HepG2 (cell line): ENCODE measurements around the gene HIGD1A. TPM values are rescaled to one million over a fixed set of nuclear protein-coding genes. Genes with fewer than 3 reads are reported as not detected.
A peak's percentile ranks its signal among the peaks of the same experiment; 100 is the strongest.

Source experiments
- MXD4 ChIP-seq: IDR thresholded peaks from 2 replicates; pipeline ENCODE4 v1.6.1; 2016; ENCODE audit warnings: mild to moderate bottlenecking, missing biosample characterization, missing genetic modification reagents
- NCOA2 ChIP-seq: sonication (generic); formaldehyde crosslinking; IDR thresholded peaks from 2 replicates; pipeline ENCODE4 v1.8.0; 2022; ENCODE audit warnings: inconsistent platforms
- PLRG1 ChIP-seq: fragments of 450-650 bp; conservative IDR thresholded peaks from 2 replicates; pipeline ENCODE4 v1.6.1; 2016
- ZKSCAN5 ChIP-seq: sonication (generic); formaldehyde crosslinking; IDR thresholded peaks from 2 replicates; pipeline ENCODE4 v1.5.1; 2020; ENCODE audit warnings: mild to moderate bottlenecking, missing genetic modification reagents
- ZNF547 ChIP-seq: sonication (generic); formaldehyde crosslinking; IDR thresholded peaks from 2 replicates; pipeline ENCODE4 v1.5.1; 2020; ENCODE audit warnings: mild to moderate bottlenecking, missing genetic modification reagents
- ZNF569 ChIP-seq: sonication (generic); formaldehyde crosslinking; IDR thresholded peaks from 2 replicates; pipeline ENCODE4 v1.5.0; 2020; ENCODE audit warnings: mild to moderate bottlenecking, missing genetic modification reagents, moderate library complexity, borderline replicate concordance
- ZNF607 ChIP-seq: sonication (generic); formaldehyde crosslinking; IDR thresholded peaks from 2 replicates; pipeline ENCODE4 v1.5.1; 2020; ENCODE audit warnings: missing genetic modification reagents, mild to moderate bottlenecking, borderline replicate concordance
- polyA plus RNA-seq, 8 experiments: library from polyadenylated mRNA; depleted of rRNA in 3 of 8; stranded (reverse) in 7 of 8; unstranded in 1 of 8; fragments of >200 nt; fragmentation: Illumina TruSeq in 4 of 8; extraction: Trizol in 4 of 8; gene quantifications; 2 replicates each; pipeline versions ENCODE4 v1.2.1 to v1.2.3, GENCODE V29; 2011 to 2016; ENCODE audit warnings: low read depth in 4 of 8, missing spikeins in 1 of 8, mixed read lengths in 1 of 8; ENCODE audit not compliant: insufficient read depth in 1 of 8
- total RNA-seq, 5 experiments: library from RNA; depleted of rRNA; stranded (reverse); fragments of >200 nt; fragmentation: Illumina TruSeq; extraction: Trizol; gene quantifications; 2 replicates each; pipeline ENCODE4 v1.2.3, GENCODE V29; 2016; ENCODE audit warnings: low read depth in 1 of 5
- TF ChIP-seq, protein P1 (sequence below): sonication (generic); formaldehyde crosslinking; IDR thresholded peaks from 2 replicates; pipeline ENCODE4 v1.5.0; 2020; ENCODE audit warnings: mild to moderate bottlenecking, missing genetic modification reagents, borderline replicate concordance
- TF ChIP-seq, protein P2 (sequence below): IDR thresholded peaks from 2 replicates; pipeline ENCODE4 v1.6.1; 2016; ENCODE audit warnings: mild to moderate bottlenecking, missing biosample characterization, missing genetic modification reagents
- TF ChIP-seq, protein P3 (sequence below): sonication (generic); formaldehyde crosslinking; IDR thresholded peaks from 2 replicates; pipeline ENCODE4 v1.4.0; 2020; ENCODE audit warnings: missing genetic modification reagents
- TF ChIP-seq, protein P4 (sequence below): sonication (generic); formaldehyde crosslinking; IDR thresholded peaks from 2 replicates; pipeline ENCODE4 v1.8.1; 2023; ENCODE audit warnings: mild to moderate bottlenecking, missing genetic modification reagents
- TF ChIP-seq, protein P5 (sequence below), 2 experiments: sonication (generic) in 1 of 2; formaldehyde crosslinking in 1 of 2; IDR thresholded peaks; 2 replicates each; pipeline versions ENCODE4 v1.6.1 to v1.9.0; 2014 to 2022; ENCODE audit warnings: antibody characterized with exemption in 1 of 2, borderline replicate concordance in 1 of 2, inconsistent platforms in 1 of 2, low read depth in 1 of 2, missing genetic modification reagents in 1 of 2
- TF ChIP-seq, protein P6 (sequence below), 2 experiments: sonication (generic) in 1 of 2; formaldehyde crosslinking in 1 of 2; IDR thresholded peaks; 2 replicates each; pipeline versions ENCODE4 v1.5.1 to v1.6.1; 2011 to 2020; ENCODE audit warnings: borderline replicate concordance in 1 of 2, low read depth in 1 of 2, low read length in 1 of 2, mild to moderate bottlenecking in 1 of 2, missing genetic modification reagents in 1 of 2, moderate library complexity in 1 of 2

HIGD1A gene
- total and polyA plus RNA-seq, 2 of the 13 experiments (the other 11 are each of a cell fraction or from before 2014, with no cell fraction given) = 222 to 253 TPM

DNA sequence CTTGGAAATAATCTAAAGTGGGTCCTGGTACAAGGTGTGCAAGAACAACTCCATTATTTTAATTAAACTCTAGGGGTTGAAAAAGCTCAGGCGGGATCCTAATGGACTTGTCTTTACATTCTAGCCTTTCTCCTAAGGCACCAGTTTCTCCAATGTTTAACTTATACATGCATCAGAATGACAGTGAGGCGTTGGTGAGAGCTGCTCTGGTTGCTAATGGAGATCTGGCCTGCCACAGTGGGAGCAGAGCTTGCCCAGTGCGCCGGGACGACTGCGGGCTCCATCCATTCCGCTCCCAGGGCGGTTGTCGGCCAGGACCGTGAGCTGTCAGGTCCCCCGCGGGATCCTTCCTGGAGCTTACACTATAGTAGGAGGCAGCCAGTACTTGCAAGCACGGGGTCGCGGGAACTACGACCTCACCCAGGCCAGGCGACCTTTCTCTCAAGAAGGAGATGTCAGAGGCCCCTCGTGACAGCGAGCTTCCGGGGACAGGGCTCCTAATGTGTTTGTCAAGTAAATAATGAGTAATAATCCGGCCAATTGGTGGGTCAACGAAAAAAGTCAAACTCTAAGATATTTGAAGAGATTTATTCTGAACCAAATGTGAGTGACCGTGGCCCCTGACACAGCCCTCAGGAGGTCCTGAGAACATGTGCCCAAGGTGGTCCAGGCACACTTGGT is 991 bp upstream of the HIGD1A start (continued):
- TF ChIP-seq, protein P1, sequence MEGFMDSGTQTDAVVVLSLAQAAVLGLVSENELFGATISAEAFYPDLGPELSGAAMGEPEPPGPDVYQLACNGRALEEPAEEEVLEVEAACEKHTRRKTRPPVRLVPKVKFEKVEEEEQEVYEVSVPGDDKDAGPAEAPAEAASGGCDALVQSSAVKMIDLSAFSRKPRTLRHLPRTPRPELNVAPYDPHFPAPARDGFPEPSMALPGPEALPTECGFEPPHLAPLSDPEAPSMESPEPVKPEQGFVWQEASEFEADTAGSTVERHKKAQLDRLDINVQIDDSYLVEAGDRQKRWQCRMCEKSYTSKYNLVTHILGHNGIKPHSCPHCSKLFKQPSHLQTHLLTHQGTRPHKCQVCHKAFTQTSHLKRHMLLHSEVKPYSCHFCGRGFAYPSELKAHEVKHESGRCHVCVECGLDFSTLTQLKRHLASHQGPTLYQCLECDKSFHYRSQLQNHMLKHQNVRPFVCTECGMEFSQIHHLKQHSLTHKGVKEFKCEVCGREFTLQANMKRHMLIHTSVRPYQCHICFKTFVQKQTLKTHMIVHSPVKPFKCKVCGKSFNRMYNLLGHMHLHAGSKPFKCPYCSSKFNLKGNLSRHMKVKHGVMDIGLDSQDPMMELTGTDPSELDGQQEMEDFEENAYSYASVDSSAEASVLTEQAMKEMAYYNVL (CRISPR knock-in tag) = 0 out of 2 replicates have a peak, but pooled peaks have one; percentile 44
- TF ChIP-seq ZNF569 (CRISPR knock-in tag) (no peak), ZNF607 (CRISPR knock-in tag) (0 out of 2 replicates have a peak, but pooled peaks have one; percentile 77), ZNF547 (CRISPR knock-in tag) (no peak), NCOA2 (CRISPR knock-in tag) (peak; percentile 61; the same call in 1 of the 2 replicates), ZKSCAN5 (no peak), PLRG1 (no peak), MXD4 (CRISPR knock-in tag) (no peak)
- TF ChIP-seq, protein P2, sequence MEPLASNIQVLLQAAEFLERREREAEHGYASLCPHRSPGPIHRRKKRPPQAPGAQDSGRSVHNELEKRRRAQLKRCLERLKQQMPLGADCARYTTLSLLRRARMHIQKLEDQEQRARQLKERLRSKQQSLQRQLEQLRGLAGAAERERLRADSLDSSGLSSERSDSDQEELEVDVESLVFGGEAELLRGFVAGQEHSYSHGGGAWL (CRISPR knock-in tag) = peak; percentile 54; the same call in 1 of the 2 replicates
- TF ChIP-seq, protein P3, sequence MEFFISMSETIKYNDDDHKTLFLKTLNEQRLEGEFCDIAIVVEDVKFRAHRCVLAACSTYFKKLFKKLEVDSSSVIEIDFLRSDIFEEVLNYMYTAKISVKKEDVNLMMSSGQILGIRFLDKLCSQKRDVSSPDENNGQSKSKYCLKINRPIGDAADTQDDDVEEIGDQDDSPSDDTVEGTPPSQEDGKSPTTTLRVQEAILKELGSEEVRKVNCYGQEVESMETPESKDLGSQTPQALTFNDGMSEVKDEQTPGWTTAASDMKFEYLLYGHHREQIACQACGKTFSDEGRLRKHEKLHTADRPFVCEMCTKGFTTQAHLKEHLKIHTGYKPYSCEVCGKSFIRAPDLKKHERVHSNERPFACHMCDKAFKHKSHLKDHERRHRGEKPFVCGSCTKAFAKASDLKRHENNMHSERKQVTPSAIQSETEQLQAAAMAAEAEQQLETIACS (CRISPR knock-in tag) = no peak
- TF ChIP-seq, protein P4, sequence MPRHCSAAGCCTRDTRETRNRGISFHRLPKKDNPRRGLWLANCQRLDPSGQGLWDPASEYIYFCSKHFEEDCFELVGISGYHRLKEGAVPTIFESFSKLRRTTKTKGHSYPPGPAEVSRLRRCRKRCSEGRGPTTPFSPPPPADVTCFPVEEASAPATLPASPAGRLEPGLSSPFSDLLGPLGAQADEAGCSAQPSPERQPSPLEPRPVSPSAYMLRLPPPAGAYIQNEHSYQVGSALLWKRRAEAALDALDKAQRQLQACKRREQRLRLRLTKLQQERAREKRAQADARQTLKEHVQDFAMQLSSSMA (CRISPR knock-in tag) = 0 out of 2 replicates have a peak, but pooled peaks have one; percentile 42
- TF ChIP-seq, protein P5, sequence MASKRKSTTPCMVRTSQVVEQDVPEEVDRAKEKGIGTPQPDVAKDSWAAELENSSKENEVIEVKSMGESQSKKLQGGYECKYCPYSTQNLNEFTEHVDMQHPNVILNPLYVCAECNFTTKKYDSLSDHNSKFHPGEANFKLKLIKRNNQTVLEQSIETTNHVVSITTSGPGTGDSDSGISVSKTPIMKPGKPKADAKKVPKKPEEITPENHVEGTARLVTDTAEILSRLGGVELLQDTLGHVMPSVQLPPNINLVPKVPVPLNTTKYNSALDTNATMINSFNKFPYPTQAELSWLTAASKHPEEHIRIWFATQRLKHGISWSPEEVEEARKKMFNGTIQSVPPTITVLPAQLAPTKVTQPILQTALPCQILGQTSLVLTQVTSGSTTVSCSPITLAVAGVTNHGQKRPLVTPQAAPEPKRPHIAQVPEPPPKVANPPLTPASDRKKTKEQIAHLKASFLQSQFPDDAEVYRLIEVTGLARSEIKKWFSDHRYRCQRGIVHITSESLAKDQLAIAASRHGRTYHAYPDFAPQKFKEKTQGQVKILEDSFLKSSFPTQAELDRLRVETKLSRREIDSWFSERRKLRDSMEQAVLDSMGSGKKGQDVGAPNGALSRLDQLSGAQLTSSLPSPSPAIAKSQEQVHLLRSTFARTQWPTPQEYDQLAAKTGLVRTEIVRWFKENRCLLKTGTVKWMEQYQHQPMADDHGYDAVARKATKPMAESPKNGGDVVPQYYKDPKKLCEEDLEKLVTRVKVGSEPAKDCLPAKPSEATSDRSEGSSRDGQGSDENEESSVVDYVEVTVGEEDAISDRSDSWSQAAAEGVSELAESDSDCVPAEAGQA (IDR thresholded peaks at IDR 0.05; ENCODE audit: low read depth) = no peak
- TF ChIP-seq, protein P5 (CRISPR knock-in tag; IDR thresholded peaks at IDR 0.05; ENCODE audit: borderline replicate concordance) = no peak
- TF ChIP-seq, protein P6, sequence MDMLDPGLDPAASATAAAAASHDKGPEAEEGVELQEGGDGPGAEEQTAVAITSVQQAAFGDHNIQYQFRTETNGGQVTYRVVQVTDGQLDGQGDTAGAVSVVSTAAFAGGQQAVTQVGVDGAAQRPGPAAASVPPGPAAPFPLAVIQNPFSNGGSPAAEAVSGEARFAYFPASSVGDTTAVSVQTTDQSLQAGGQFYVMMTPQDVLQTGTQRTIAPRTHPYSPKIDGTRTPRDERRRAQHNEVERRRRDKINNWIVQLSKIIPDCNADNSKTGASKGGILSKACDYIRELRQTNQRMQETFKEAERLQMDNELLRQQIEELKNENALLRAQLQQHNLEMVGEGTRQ (IDR thresholded peaks at IDR 0.05; ENCODE audit: low read depth, low read length) = no peak
- TF ChIP-seq, protein P6 (CRISPR knock-in tag; IDR thresholded peaks at IDR 0.05; ENCODE audit: borderline replicate concordance) = no peak; the same call in 1 of the 2 replicates
